Measurements from ENCODE around the gene KAZN.

KAZN gene

GRCh38 chr1:14590411-14591180 lies 7.9 kb upstream of the KAZN start:
- DNase-seq (ENCODE audit: low read depth) = no peak

GRCh38 chr1:14591600-14591999 lies 6.9 kb upstream of the KAZN start:
- DNase-seq (ENCODE audit: low read depth) = no peak

GRCh38 chr1:14592004-14592631 lies 6.4 kb upstream of the KAZN start:
- no peak for DNase-seq (ENCODE audit: low read depth)

DNA sequence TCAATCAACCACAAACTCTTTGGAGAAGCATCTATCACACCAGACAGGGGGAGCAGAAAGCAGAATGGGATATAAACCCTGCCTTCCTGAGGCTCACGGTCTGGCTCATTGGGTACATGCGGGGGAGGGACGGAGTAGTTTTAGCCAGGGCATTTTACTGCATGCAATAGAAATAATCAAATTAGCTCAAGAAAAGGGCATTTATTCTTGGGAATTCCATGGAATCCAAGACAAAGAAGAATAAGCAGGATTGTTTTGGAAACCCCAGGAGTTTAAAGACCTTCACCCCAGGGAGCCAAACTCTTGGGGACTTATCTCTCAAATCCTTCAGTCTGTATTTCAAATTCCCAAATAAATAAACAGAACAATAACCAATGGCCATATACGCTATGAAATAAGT lies 5.2 kb upstream of the KAZN start:
- no peak for DNase-seq (ENCODE audit: low read depth)

DNA sequence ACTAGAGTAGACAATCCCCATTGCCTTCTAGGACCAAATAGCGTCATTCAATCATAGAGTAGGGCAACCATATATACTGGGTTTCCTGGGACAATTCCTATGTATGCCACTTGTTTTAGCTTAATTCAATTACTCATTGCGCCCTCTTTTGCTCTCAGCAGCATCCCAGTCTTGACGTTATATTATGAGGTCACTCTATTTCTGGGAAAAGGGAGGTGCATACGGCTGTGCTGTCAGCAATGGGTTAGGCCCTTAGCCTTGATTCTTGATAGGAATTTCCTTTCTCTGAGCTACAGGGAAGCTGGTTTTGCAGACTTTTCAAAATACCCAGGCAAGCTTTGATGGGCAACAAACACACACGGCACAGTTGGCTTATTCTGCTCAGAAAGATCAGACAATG lies 4.4 kb upstream of the KAZN start:
- no peak for DNase-seq (ENCODE audit: low read depth)

- no peak for DNase-seq (ENCODE audit: low read depth)
These were observed 1.9 kb upstream of the KAZN start for GRCh38 chr1:14596591-14596990.

DNA sequence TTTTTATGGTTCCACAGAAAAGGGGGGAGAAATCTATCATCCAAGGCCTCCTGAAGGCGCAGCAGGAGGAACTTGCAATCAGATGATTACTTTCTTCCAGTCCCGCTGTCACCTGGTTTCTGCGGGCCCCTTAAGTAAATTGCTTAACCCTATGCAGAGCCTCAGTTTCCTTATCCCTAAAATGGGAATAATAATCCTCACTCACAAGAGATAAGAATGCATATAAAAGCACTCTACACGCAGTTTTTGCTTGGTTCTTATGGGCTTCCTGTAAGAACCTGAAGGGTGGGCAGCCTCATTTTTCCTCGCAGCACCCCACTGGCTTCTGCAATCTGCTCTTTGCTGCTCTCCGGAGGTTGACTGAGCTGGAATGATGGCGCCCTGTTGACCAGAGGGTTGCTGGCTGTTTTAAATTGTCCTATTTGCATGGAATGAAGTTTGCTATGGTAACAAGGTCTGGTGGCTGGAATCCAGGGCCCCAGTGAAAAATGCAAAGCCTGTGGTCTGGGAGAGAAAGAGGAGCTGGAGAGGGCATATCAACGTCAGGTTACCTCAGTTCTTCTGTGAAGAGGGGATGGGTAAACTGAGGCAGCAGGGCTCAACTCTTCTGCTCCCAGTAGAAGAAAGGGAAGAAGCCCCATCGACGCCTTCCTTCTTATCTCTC lies 1.0 kb upstream of the KAZN start:
- no peak for DNase-seq (ENCODE audit: low read depth)

- DNase-seq (ENCODE audit: low read depth) = no peak
These were observed 433 bp upstream of the KAZN start for GRCh38 chr1:14598007-14598497.

- DNase-seq (ENCODE audit: low read depth) = no peak
These were observed 802 bp downstream of the KAZN start for GRCh38 chr1:14599183-14599791.

GRCh38 chr1:14599800-14600199 lies 1.3 kb downstream of the KAZN start:
- DNase-seq (ENCODE audit: low read depth) = no peak

DNA sequence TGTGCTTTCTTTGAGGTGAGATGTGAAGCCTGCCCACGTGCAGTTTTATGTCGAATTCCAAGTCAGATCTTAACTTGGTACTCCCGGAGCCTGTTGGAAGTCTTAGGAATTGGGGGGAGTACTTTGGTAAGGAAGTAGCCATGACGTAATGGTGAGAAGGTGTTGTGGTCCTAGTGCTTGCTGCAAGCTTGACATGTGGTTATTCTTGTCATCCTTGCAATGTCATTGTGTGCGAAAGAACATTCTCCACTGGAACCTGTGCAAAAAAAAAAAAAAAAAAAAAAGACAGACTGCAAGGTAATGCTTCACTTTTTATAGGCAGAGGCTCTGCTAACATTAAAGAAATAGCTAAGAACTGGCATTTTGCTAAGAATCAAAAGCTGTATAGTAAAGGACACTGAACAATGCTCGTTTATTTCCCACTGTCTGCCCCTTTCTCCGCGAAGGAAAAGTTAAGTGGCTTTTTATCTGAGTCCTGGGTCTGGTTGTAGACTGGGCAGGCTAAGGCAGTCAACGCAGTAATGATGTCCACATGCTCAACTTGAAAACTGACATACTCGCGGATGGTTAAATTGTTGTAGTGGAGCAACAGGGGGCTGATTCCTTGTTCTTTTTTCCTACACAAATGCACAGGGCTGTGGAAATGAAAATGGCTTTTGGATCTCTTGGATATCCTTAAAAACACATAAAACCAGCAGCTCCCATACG lies 2.1 kb downstream of the KAZN start:
- no peak for DNase-seq (ENCODE audit: low read depth)

GRCh38 chr1:14602136-14602535 lies 3.7 kb downstream of the KAZN start:
- DNase-seq (ENCODE audit: low read depth) = no peak

DNA sequence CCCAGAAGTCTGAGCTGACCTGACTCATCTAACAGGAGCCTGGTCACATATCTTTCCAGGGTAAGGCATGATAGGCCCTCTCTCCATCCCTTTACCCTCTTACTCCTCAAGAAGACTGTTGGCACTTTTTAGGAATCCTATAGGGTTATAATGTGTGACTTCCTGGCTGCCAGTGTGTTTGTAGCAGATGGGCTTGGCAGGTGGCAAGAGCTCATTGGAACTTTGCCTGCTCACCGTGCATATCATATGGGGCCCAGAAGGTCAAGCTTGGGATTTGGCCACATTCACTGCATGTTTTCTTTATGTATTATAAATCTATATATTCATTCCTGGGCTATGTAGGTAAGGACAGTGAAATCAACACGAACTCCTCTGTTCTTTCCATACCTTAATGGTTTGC lies 5.2 kb downstream of the KAZN start:
- DNase-seq (ENCODE audit: low read depth) = no peak

DNA sequence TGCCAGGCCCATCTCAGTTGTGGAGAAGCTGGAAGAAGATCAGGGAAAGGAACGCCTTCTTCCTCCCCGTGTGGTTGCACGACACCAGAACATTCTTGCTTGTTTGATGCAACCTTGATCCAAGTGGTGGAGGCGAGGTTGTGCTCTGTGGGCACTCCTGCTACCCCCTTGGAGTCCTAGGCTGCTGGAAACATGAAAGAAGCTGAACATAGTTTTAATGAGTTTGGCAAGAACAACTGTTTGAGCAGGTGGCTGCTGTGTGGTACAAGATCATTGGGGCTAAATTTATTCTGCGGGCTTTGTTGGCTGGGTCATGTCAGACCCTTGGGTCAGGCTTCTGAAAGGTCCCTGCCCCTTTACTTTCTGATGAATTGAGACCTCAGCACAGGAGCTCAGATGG lies 5.9 kb downstream of the KAZN start:
- DNase-seq (ENCODE audit: low read depth) = no peak

- no peak for DNase-seq (ENCODE audit: low read depth)
These were observed 7.5 kb downstream of the KAZN start for GRCh38 chr1:14605945-14606344.

GRCh38 chr1:14606632-14607031 lies 8.1 kb downstream of the KAZN start:
- no peak for DNase-seq (ENCODE audit: low read depth)

- no peak for DNase-seq (ENCODE audit: low read depth)
These were observed 8.8 kb downstream of the KAZN start for GRCh38 chr1:14607295-14607694.

DNA sequence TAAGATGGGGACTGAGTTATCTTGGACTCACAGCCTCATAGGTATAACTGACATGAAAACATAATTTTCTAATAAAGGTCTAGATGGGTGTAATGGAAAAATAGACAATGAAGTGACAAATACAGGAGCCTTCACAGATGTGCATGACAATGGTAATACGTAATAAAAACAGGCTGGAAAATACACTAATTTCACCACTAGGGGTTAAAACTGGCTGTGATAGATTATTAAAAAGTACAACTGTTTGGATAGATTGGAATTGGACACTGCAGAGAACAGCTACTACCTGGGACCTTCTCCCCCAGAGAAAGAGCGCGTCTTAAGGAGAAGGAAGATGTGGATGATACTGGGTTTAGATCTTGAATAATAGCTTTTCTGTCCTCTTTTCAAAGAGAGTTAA lies 9.8 kb downstream of the KAZN start:
- DNase-seq (ENCODE audit: low read depth) = no peak

GRCh38 chr1:14610761-14611160 lies 12.3 kb downstream of the KAZN start:
- DNase-seq (ENCODE audit: low read depth) = no peak

DNA sequence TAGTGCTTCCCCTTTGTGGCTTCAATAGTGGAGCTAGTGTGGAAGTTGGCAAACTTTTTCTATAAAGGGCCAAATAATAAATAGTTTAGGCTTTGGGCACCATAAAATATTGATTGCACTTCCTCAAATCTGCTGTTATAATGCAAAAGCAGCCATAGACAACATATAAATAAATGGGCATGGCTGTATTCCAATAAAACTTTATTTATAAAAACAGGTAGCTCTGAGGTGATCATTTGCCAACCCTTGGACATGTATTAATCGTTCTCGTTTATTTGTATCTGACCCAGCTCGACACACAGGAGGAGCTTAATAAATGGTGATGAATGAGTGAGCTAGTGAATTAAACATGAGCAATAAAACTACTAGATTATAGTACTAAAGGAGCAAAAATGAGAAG lies 13.3 kb downstream of the KAZN start:
- DNase-seq (ENCODE audit: low read depth) = no peak

GRCh38 chr1:14612256-14612655 lies 13.8 kb downstream of the KAZN start:
- no peak for DNase-seq (ENCODE audit: low read depth)

DNA sequence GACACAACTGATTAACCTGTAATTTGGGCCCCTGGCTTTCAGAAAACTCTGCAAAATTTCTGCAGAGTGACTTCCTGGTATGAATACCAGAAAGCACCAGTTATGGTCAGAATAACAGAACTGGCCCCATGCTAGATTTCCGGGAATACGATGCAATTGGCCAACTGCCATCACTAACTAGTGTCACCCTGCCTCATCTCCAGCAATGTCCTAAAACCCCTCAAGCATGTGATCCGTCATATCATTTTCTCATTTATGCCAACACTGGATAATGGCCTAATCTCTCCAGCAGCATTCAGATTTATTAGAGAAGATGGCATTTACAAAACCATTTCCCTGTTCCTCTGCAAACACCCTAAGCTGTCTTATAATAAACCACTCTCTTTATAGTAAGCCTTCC lies 15.4 kb downstream of the KAZN start:
- no peak for DNase-seq (ENCODE audit: low read depth)
